ENCODE measurements around the gene UNC50.
"Not testable (repeated sequence)": the region's sequence is repeated elsewhere in the genome, so short reads cannot be mapped to it uniquely, and the experiment has no call there.

The UNC50 gene

GRCh38 chr2:98615481-98615880 lies 7.1 kb downstream of the UNC50 start:
- no peak for DNase-seq

GRCh38 chr2:98617149-98617548 lies 8.8 kb downstream of the UNC50 start:
- no peak for DNase-seq

- DNase-seq = no peak
These were observed 15.3 kb downstream of the UNC50 start for GRCh38 chr2:98623657-98624056.

GRCh38 chr2:98632351-98632750 lies 24.0 kb downstream of the UNC50 start:
- no peak for DNase-seq

GRCh38 chr2:98634406-98635092 lies 26.2 kb downstream of the UNC50 start:
- no peak for DNase-seq

- DNase-seq = no peak
These were observed 29.2 kb downstream of the UNC50 start for GRCh38 chr2:98637401-98638147.

GRCh38 chr2:98643496-98644100 lies 35.2 kb downstream of the UNC50 start:
- DNase-seq = no peak

- DNase-seq = no peak
These were observed 39.2 kb downstream of the UNC50 start for GRCh38 chr2:98647636-98648035.

GRCh38 chr2:98648451-98648850 lies 40.1 kb downstream of the UNC50 start:
- DNase-seq = no peak

- DNase-seq = peak; percentile 57
These were observed 41.0 kb downstream of the UNC50 start for GRCh38 chr2:98649135-98649991.

GRCh38 chr2:98649992-98650375 lies 41.6 kb downstream of the UNC50 start:
- no peak for DNase-seq

- DNase-seq = no peak
These were observed 42.6 kb downstream of the UNC50 start for GRCh38 chr2:98650998-98651397.

- peak; percentile 8 for DNase-seq
These were observed 46.5 kb downstream of the UNC50 start for GRCh38 chr2:98654699-98655495.

GRCh38 chr2:98656800-98657199 lies 48.4 kb downstream of the UNC50 start:
- peak; percentile 82 for DNase-seq

GRCh38 chr2:98658816-98659490 lies 50.6 kb downstream of the UNC50 start:
- no peak for DNase-seq

GRCh38 chr2:98659491-98659840 lies 51.1 kb downstream of the UNC50 start:
- DNase-seq = not testable (repeated sequence)

GRCh38 chr2:98663511-98664090 lies 55.2 kb downstream of the UNC50 start:
- no peak for DNase-seq

GRCh38 chr2:98664323-98664722 lies 55.9 kb downstream of the UNC50 start:
- peak; percentile 63 for DNase-seq

GRCh38 chr2:98665677-98666076 lies 57.3 kb downstream of the UNC50 start:
- DNase-seq = no peak

Measured in SIG-M5 (cell line).